HG02970 (cell line): Measurements from ENCODE around the gene TSPAN3.

Experiments
- ATAC-seq: cut with Tn5 transposase; IDR thresholded peaks from one replicate; pipeline ENCODE4 v1.9.1; 2021; ENCODE audit warnings: mild to moderate bottlenecking, moderate library complexity, moderate number of reproducible peaks; ENCODE audit not compliant: unreplicated experiment, low FRiP score

The TSPAN3 gene

GRCh38 chr15:77025083-77025901 lies 45.6 kb downstream of the TSPAN3 start:
- no peak for ATAC-seq

GRCh38 chr15:77024273-77025082 lies 46.4 kb downstream of the TSPAN3 start:
- no peak for ATAC-seq

- ATAC-seq, result no peak
Measured at GRCh38 chr15:77023576-77024272, 47.2 kb downstream of the TSPAN3 start.

GRCh38 chr15:77022646-77023575 lies 48.0 kb downstream of the TSPAN3 start:
- no peak for ATAC-seq

GRCh38 chr15:77021803-77022381 lies 49.0 kb downstream of the TSPAN3 start:
- ATAC-seq, result no peak

GRCh38 chr15:77021088-77021481 lies 49.8 kb downstream of the TSPAN3 start:
- no peak for ATAC-seq

- ATAC-seq, result no peak
Measured at GRCh38 chr15:77020348-77021087, 50.4 kb downstream of the TSPAN3 start.

GRCh38 chr15:77019521-77020331 lies 51.2 kb downstream of the TSPAN3 start:
- no peak for ATAC-seq

- ATAC-seq, result no peak
Measured at GRCh38 chr15:77018796-77019505, 52.0 kb downstream of the TSPAN3 start.

GRCh38 chr15:77017761-77018720 lies 52.9 kb downstream of the TSPAN3 start:
- ATAC-seq, result no peak

GRCh38 chr15:77017091-77017660 lies 53.7 kb downstream of the TSPAN3 start:
- no peak for ATAC-seq

GRCh38 chr15:77016321-77016695 lies 54.6 kb downstream of the TSPAN3 start:
- ATAC-seq, result no peak

GRCh38 chr15:77015646-77016320 lies 55.1 kb downstream of the TSPAN3 start:
- no peak for ATAC-seq

- ATAC-seq, result no peak
Measured at GRCh38 chr15:77014132-77015081, 56.5 kb downstream of the TSPAN3 start.

GRCh38 chr15:77013776-77014131 lies 57.2 kb downstream of the TSPAN3 start:
- ATAC-seq, result no peak
